ENCODE results near the gene LHFPL6. TPM values are rescaled to one million over a fixed set of nuclear protein-coding genes. Genes with fewer than 3 reads are reported as not detected.

The LHFPL6 gene
- total RNA-seq, 2 experiments from 2014 or later = 0.14 TPM; not detected in 1

DNA sequence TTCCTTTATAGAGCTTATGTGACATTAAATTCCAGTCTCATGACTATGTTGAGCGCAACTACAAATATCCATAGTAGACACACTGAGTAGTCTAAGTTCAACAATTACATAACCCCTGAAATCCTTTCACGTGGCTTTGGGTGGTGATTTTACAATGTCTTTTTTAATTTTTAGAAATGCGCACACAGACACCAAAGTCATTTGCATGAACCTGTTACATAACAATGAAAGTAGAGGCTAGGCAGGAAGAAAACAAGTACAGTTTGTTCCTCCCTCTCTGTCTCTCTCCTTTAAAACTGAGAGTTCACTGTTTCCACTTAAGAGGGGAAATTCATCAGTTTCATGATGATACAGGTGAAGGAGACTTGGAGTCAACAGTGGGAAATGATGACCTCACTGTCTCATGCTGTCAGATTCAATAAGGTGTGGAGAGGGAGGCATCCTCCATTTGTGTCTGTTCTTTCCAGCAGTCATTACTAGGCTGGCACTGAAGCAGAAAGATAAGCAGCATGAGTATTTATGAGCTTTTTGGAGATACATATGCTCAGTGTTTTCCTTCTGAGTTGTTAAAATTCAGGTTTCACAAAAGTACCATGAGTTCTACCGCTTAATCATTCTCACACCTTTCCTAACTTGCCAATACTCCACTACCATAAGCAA is 201.8 kb downstream of the LHFPL6 start:
- Mint-ChIP-seq H3K36me3 (no peaks in the 10 kb centered on the region), H3K4me1 (no peaks in the 10 kb centered on the region), H3K27ac (no peak overlapping the region), H3K4me3 (no peak overlapping the region), H3K9me3 (no peaks in the 10 kb centered on the region), H3K27me3 (peaks cover 5% of the 10 kb centered on the region)
- DNase-seq (no peak), ATAC-seq (ENCODE audit: low read depth) (no peak)
- POLR2A ChIA-PET = no interaction called here

GRCh38 chr13:39399102-39399501 is 203.9 kb downstream of the LHFPL6 start:
- no peak overlapping the region for H3K4me3 Mint-ChIP-seq
- H3K36me3 Mint-ChIP-seq = no peaks in the 10 kb centered on the region
- H3K27me3 Mint-ChIP-seq = peaks cover 3% of the 10 kb centered on the region
- no peaks in the 10 kb centered on the region for H3K4me1 Mint-ChIP-seq
- ATAC-seq (ENCODE audit: low read depth) (no peak), DNase-seq (no peak)
- no peaks in the 10 kb centered on the region for H3K9me3 Mint-ChIP-seq
- H3K27ac Mint-ChIP-seq = no peak overlapping the region
- POLR2A ChIA-PET = no interaction called here

DNA sequence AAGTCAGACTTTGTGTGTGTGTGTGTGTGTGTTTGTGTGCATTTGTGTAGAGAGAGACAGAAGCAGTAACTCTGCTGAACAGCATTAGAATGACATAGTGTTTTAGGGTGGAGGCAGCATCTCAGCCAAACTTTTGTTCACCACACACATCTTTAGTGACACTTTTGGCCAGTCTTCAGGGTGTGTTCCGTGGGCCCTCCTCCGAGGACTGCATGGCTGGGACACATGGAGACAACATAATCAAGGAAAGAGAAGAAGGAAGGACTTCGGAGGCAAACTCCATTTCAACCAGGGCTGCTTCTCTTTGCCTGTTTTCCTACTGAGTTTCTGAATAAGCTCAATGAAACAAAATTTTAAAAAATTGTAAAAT is 205.1 kb downstream of the LHFPL6 start:
- H3K36me3 Mint-ChIP-seq = no peaks in the 10 kb centered on the region
- POLR2A ChIA-PET = no interaction called here
- H3K4me1 Mint-ChIP-seq = no peaks in the 10 kb centered on the region
- ATAC-seq (ENCODE audit: low read depth) = no peak
- no peak for DNase-seq
- H3K4me3 Mint-ChIP-seq = no peak overlapping the region
- no peaks in the 10 kb centered on the region for H3K9me3 Mint-ChIP-seq
- no peaks in the 10 kb centered on the region for H3K27me3 Mint-ChIP-seq
- H3K27ac Mint-ChIP-seq = no peak overlapping the region

GRCh38 chr13:39397226-39397895 is 205.6 kb downstream of the LHFPL6 start:
- H3K4me3 Mint-ChIP-seq = no peak overlapping the region
- no peaks in the 10 kb centered on the region for H3K9me3 Mint-ChIP-seq
- no peak overlapping the region for H3K27ac Mint-ChIP-seq
- H3K4me1 Mint-ChIP-seq = no peaks in the 10 kb centered on the region
- no peaks in the 10 kb centered on the region for H3K27me3 Mint-ChIP-seq
- ATAC-seq (ENCODE audit: low read depth) (no peak), DNase-seq (no peak)
- H3K36me3 Mint-ChIP-seq = no peaks in the 10 kb centered on the region
- POLR2A ChIA-PET = no interaction called here

DNA sequence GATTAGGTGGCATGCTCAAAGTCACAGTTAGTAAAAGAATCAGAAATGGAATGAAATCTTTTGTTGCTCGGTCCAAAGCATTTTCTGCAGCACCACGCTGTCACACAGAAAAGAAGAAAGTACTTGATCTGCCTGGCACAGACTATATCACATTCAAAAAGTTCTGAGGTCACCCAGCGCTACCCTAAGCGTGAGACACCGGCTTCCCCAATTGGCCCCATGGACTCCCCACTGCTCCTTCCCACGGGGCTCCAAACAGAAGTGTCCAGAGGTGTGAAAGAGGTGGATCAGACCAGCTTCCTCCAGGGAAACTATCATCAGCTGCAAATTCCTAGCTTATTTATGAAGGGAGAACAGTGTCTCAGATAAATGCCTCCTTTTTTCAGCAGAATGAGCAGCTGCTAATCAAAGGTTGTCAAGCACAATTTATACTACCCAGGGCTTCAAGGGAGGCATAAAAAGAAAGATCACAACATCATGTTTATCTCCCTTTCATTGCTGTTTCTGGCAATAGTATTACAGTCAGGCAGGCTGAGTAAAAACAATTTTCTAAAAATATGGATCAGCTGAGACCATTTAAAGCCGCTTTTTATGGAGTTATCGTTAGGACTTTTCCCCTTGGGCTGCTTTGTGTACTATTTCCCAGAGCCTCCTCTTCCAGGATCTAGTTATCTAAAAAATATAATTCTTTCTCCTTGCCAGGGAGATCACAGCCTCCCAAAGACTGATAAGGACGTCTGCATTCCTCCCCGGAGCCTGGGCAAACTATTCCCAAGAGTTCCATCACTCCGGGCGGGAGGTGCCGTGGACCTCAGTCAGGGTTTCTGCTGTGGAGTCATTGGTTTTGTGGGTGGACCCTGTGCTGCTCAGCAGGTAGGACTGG is 208.0 kb downstream of the LHFPL6 start:
- POLR2A ChIA-PET = no interaction called here
- no peaks in the 10 kb centered on the region for H3K36me3 Mint-ChIP-seq
- no peak overlapping the region for H3K27ac Mint-ChIP-seq
- ATAC-seq (ENCODE audit: low read depth) (no peak), DNase-seq (no peak)
- no peaks in the 10 kb centered on the region for H3K9me3 Mint-ChIP-seq
- peaks cover 3% of the 10 kb centered on the region for H3K27me3 Mint-ChIP-seq
- no peaks in the 10 kb centered on the region for H3K4me1 Mint-ChIP-seq
- no peak overlapping the region for H3K4me3 Mint-ChIP-seq

DNA sequence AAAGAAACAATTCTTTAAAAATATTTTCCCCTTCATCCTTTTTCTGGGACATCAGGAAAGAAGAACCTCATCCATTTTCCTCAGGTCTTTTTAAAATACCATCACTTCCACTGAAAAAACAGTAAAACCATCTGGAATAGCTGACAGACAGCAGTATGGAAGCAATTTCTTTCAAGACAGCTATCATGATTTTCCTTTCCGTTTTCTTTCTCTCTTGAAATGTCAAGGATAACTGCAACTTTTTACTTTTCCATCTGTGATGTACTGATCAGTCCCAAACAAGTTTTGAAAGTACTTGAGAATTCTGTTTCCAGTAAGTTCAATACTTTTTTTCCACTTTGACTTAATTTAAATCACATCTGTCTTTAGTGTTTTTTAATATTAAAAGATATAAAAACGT is 211.2 kb downstream of the LHFPL6 start:
- Mint-ChIP-seq H3K27ac (no peak overlapping the region), H3K4me1 (no peaks in the 10 kb centered on the region), H3K9me3 (no peaks in the 10 kb centered on the region), H3K36me3 (no peaks in the 10 kb centered on the region), H3K4me3 (no peak overlapping the region), H3K27me3 (peaks cover 6% of the 10 kb centered on the region)
- POLR2A ChIA-PET = no interaction called here
- no peak for ATAC-seq (ENCODE audit: low read depth)
- DNase-seq = no peak

GRCh38 chr13:39389013-39389412 is 214.0 kb downstream of the LHFPL6 start:
- no peak for ATAC-seq (ENCODE audit: low read depth)
- POLR2A ChIA-PET = no interaction called here
- Mint-ChIP-seq H3K4me3 (no peak overlapping the region), H3K4me1 (no peaks in the 10 kb centered on the region), H3K9me3 (no peaks in the 10 kb centered on the region), H3K27me3 (peaks cover 10% of the 10 kb centered on the region), H3K36me3 (no peaks in the 10 kb centered on the region), H3K27ac (no peak overlapping the region)
- no peak for DNase-seq

GRCh38 chr13:39385621-39386231 is 217.3 kb downstream of the LHFPL6 start:
- Mint-ChIP-seq H3K27ac (no peak overlapping the region), H3K36me3 (no peaks in the 10 kb centered on the region), H3K4me3 (no peak overlapping the region), H3K4me1 (no peaks in the 10 kb centered on the region), H3K9me3 (no peaks in the 10 kb centered on the region), H3K27me3 (peaks cover 10% of the 10 kb centered on the region)
- no peak for DNase-seq
- POLR2A ChIA-PET = no interaction called here
- no peak for ATAC-seq (ENCODE audit: low read depth)

GRCh38 chr13:39385154-39385553 is 217.8 kb downstream of the LHFPL6 start:
- H3K4me1 Mint-ChIP-seq = no peaks in the 10 kb centered on the region
- no peak overlapping the region for H3K4me3 Mint-ChIP-seq
- peaks cover 8% of the 10 kb centered on the region for H3K27me3 Mint-ChIP-seq
- POLR2A ChIA-PET = no interaction called here
- no peak overlapping the region for H3K27ac Mint-ChIP-seq
- no peaks in the 10 kb centered on the region for H3K36me3 Mint-ChIP-seq
- DNase-seq (no peak), ATAC-seq (ENCODE audit: low read depth) (no peak)
- H3K9me3 Mint-ChIP-seq = no peaks in the 10 kb centered on the region

DNA sequence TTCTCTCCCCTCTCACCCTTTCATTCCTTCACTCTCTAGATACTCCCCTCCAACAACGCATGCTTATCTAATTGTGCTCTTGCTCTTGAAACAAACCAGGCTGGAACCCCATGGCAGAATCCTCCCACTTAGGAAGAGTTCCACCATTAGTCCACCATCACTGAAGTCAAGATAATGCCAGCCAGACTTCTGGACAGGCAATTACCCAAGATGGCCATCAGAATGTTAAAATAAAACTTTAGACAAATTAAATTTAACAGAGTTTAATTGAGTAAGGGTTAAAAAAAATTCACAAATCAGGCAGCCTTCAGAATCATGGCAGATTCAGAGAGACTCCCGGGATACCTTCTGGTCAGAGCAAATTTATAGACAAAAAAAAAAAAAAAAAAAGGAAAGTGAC is 221.5 kb downstream of the LHFPL6 start:
- Mint-ChIP-seq H3K4me3 (no peak overlapping the region), H3K36me3 (no peaks in the 10 kb centered on the region), H3K27me3 (peaks cover 6% of the 10 kb centered on the region), H3K4me1 (no peaks in the 10 kb centered on the region), H3K27ac (no peak overlapping the region), H3K9me3 (no peaks in the 10 kb centered on the region)
- POLR2A ChIA-PET = no interaction called here
- DNase-seq (no peak), ATAC-seq (ENCODE audit: low read depth) (no peak)

GRCh38 chr13:39379667-39380655 is 223.0 kb downstream of the LHFPL6 start:
- no peaks in the 10 kb centered on the region for H3K4me1 Mint-ChIP-seq
- no peaks in the 10 kb centered on the region for H3K9me3 Mint-ChIP-seq
- H3K27me3 Mint-ChIP-seq = peaks cover 6% of the 10 kb centered on the region
- no peak overlapping the region for H3K27ac Mint-ChIP-seq
- ATAC-seq (ENCODE audit: low read depth) = no peak
- H3K4me3 Mint-ChIP-seq = no peak overlapping the region
- POLR2A ChIA-PET = no interaction called here
- H3K36me3 Mint-ChIP-seq = no peaks in the 10 kb centered on the region
- no peak for DNase-seq

- Mint-ChIP-seq H3K36me3 (no peaks in the 10 kb centered on the region), H3K4me1 (no peaks in the 10 kb centered on the region), H3K27me3 (peaks cover 3% of the 10 kb centered on the region), H3K9me3 (no peaks in the 10 kb centered on the region), H3K4me3 (no peak overlapping the region), H3K27ac (no peak overlapping the region)
- POLR2A ChIA-PET = no interaction called here
- DNase-seq = no peak
- no peak for ATAC-seq (ENCODE audit: low read depth)
Measured at GRCh38 chr13:39379118-39379517, 223.9 kb downstream of the LHFPL6 start.

GRCh38 chr13:39378306-39378705 is 224.7 kb downstream of the LHFPL6 start:
- Mint-ChIP-seq H3K27ac (no peak overlapping the region), H3K27me3 (peaks cover 3% of the 10 kb centered on the region), H3K9me3 (no peaks in the 10 kb centered on the region), H3K36me3 (no peaks in the 10 kb centered on the region), H3K4me1 (no peaks in the 10 kb centered on the region), H3K4me3 (no peak overlapping the region)
- ATAC-seq (ENCODE audit: low read depth) (no peak), DNase-seq (no peak)
- POLR2A ChIA-PET = no interaction called here
